GM19043 (cell line): Measurements from ENCODE around the gene MPND.

Experiments used
- ATAC-seq: cut with Tn5 transposase; IDR thresholded peaks from one replicate; pipeline ENCODE4 v1.9.1; 2021; ENCODE audit warnings: low read depth; ENCODE audit not compliant: unreplicated experiment

The MPND gene

DNA sequence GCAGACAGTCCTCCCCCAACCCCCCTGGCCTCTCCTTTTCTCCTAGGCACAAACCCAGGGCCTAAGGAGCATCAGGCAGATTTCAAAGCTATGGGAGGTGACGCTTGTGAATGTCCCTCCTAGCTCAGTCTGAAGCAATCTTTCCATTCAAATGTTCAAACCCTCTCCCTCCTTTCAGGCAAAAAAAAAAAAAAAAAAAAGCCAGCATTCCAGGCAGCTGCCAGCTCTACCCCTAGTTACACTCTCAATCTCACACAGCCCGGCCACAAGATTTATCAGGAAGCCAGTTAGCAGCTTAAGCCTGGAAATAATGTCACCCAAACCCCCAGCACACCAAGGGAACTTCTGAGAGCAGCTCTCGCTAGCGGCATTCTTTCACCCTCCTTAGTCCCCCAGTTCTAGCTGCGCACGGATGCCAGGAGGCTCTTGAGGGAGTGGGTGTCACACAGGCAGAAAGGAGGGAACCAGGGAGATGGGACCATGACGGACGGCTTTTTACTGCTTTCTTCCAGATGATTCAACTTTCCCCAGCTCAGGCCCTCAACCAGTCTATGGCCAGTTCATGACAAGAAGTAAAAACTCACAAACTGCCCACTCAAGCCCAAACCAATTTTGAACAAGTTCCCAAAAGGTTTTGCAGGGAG, 50.7 kb downstream of the MPND start:
- ATAC-seq = no peak

DNA sequence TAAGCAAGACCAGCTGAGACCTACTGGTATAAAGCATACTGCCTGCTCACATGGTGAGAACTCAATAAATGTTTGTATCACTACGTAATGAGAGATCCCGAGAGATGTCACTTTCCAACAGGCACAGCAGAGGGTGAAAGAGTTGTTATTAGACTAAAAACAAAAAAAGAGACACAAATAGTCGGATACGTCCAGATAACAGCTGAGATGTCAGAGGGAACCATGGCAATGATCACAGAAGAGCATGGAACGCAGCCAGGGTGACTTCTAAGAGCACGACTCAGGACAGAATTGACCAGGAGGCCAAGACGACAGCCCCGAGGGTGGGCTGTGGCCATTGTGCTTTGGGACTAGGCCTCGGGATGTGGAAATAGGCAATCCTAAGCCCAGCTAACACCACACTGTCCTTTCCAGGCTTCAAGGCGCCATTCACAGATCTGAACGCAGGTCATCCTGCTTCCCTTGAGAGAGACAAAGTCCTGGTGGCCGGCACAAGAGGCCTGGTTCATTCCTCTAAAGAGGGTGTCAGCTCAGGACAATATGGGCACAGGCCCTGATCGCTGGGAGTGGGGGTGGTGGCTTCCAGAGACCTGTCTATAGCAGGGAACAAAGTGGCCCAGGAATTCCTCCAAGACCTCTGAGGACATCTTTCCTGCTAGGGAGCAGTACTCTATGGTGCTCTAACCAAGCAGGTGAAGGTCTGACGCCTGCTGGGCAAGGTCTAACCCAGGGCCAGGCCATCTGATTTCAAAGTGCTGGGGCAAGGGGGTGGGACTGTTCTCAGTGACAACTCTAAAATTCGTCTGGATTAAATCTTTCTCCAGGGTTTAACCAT, 53.8 kb downstream of the MPND start:
- no peak for ATAC-seq

DNA sequence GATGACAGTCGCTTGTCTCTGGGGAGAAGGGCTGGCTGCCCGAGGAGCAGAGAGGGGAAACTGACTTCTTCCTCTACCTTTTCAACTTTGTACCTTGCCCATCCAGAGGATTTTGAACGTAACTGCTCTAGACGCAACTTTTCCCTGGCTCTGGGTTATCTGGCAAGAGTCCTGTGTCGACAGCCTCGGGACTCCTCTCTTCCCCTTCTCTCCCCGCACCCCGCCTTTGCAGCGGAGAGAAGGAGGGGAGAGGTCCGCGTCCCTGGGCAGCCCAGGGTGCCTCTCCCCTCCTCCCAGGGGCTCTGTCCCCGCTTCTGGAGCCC, 56.4 kb downstream of the MPND start:
- no peak for ATAC-seq

GRCh38 chr19:4400135-4400936, 57.0 kb downstream of the MPND start, which contains the start of gene SH3GL1:
TSS of gene SH3GL1 (minus strand) at chr19:4400547. CDS start at chr19:4400368, 179 bp downstream.
- ATAC-seq = peak; percentile 40

DNA sequence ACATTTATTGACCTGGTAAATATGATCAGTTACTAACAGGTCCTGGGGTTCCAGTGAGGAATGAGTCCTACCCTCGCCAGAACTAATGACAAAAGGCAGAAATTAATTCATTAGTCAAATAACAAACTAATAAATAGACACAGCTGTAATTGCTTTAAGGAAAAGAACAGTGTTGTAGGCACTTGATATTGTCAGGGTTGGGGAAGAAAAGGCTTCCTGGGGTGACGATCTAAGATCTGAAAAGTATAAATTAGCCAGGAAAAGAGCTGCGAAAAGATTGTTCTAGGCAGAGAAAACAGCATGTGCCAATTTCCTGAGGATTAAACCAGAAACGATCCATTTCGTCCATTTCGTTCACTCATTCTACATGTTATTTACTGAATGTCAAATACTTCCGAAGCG, 58.4 kb downstream of the MPND start:
- no peak for ATAC-seq

DNA sequence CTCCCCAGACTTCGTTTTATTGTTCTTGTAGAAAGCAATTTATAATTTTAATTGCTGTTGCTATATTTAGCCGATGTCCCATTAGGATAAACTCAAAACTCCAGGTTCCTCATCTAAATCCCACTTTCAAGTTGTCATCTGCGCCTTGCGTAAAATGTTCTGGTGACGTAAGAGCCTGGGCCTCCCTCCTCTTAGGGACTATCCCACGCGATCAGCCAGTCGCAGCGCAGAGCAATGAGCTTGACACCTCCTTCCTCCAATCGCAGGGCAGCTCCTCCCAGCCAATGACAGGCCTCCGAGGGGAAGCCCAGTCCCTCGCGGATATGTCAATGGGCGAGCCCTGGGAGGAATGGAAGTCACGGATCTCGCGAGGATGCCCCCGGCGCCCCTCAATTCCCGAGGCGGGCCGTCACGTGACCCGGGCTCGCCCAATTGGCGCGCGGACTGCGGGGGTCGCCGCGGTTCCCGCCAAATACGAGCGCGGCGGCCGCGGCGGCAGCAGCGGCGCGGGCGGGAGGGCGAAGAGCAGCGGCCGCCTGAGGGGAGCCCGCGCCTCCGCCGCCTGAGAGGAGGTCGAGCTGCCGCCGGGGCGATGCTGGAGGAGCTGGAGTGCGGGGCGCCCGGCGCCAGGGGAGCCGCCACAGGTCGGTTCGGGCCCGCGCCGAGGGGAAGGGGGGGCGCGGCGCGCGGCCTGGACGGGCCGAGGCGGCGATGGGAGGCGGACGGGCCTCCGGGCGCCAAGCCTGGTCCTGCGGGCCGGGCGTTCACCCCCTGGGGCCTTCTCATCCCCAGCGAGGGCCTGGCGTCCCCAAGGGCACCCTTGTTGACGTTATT, 59.0 kb downstream of the MPND start, which contains the start of gene CHAF1A:
TSS of gene CHAF1A (plus strand) at position 470 of the 834 bp plus-strand sequence. CDS start at position 593, 123 bp downstream.
- ATAC-seq = peak; percentile 88

DNA sequence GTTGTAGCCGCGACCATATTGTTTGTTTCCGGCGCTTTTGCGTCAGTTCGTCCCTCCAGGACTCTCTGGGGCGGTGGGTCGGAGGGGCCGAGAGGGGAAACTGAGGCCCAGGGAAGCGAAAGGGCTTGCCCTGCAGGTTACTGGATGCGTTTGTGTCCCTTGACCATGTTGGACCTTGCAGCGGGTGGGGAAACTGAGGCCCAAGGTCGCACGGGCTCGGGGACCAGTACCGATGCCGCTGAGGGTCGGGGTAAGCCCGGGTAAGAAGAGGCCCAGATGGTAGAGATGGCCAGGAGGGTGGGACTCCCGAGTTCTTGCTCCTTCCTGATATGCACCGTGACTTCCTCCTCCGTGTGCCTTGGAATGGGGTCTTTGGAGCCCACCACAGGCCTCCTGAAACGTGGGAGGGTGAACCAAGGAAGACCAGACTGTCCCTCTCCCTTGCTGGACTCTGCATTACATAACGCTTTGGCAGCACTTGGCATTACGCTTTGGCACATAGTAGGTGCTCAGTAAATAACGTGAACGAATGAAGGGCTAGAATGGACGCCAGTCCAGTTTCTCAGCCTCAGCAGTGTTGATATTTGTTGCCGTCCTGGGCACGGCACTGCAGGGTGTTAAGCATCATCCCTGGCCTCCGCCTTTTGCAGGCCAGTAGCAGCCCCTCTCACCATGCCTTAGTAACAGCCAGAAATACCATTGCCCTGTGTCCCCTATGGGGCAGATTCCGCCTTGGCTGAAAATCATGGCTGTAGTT, 59.8 kb downstream of the MPND start:
- no peak for ATAC-seq

DNA sequence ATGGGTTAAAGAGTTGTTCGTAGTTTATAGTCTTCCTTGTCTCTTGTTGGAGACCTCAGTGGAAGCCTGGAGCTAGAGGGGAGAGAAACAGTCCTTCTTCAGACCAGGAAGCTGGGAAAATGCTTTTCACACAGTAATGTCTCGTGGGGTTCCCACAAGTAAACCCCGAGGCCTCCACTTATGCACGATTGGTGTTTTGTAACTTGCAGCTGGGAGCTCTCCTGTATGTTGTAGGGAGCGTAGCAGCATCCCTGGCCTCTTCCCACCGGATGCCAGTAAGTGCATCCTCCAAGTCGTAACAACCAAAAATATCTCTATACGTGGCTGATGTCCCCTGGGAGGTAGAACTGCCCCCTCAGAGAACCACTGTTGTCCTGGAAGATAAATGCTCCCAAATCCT, 62.6 kb downstream of the MPND start:
- ATAC-seq = no peak

DNA sequence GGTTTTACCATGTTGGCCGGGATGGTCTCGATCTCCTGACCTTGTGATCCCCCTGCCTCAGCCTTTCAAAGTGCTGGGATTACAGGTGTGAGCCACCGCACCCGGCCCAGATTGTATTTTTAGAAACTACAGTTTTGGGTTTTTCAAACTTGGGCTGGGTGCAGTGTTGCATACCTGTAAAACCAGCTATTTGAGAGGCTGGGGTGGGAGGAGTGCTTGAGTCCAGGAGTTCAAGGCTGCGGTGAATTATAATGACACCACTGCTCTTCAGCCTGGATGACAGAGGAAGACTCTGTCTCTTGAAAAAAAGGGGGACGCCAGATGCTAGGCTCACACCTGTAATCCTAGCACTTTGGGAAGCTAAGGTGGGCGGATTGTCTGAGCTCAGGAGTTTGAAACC, 63.3 kb downstream of the MPND start:
- ATAC-seq = no peak

- ATAC-seq = no peak
Measured at GRCh38 chr19:4409123-4409933, 66.0 kb downstream of the MPND start.
